Endothelial cell of umbilical vein (primary cell): ENCODE results near the gene MEOX1. TPM values are rescaled to one million over a fixed set of nuclear protein-coding genes. Genes with fewer than 3 reads are reported as not detected.

Experiments used
- BruUV-seq: library from RNA; stranded (reverse); fragments of 400-500 nt; replicated peaks from 2 replicates; lab custom pipeline; 2021; lab: Mats Ljungman, UMichigan
- CTCF ChIA-PET: fragments of 300-600, 350-600 bp; sonication (Branson Sonifier 250); formaldehyde crosslinking; loops from one replicate; lab custom pipeline; 2021; ENCODE audit warnings: antibody characterized with exemption, inconsistent platforms; lab: Charles Lee
- POLR2A ChIA-PET: fragments of 300-600, 350-600 bp; sonication (Branson Sonifier 250); formaldehyde crosslinking; loops from one replicate; lab custom pipeline; 2021; ENCODE audit warnings: antibody characterized with exemption, inconsistent platforms; lab: Charles Lee
- DNase-seq: peaks from one replicate; pipeline ENCODE4 v3.0.0-alpha.2; 2011; ENCODE audit warnings: low read depth, low spot score
- FAIRE-seq: peaks from 2 replicates; lab custom pipeline; 2011; peaks lifted over from hg19 to GRCh38; lab: Jason Lieb, UNC
- H2AFZ ChIP-seq: 2 replicates; pipeline ENCODE4 v1.6.0; 2012; ENCODE audit warnings: low read depth, low read length, control low read depth, inconsistent platforms
- H3K27ac ChIP-seq: 2 replicates; pipeline ENCODE4 v1.5.1; 2011; ENCODE audit warnings: low read depth, mild to moderate bottlenecking, control low read depth, low read length, moderate library complexity; ENCODE audit not compliant: insufficient read depth
- H3K27me3 ChIP-seq, 2 experiments: 2 replicates each; pipeline versions ENCODE4 v1.6.0 to v1.6.1; 2011; ENCODE audit warnings: low read length in 2 of 2, mixed read lengths in 1 of 2; ENCODE audit not compliant: control insufficient read depth in 2 of 2, insufficient read depth in 2 of 2
- H3K36me3 ChIP-seq, 2 experiments: 2 replicates in 1 of 2; 3 replicates in 1 of 2; pipeline ENCODE4 v1.5.1; 2011; ENCODE audit warnings: low read length in 2 of 2, mild to moderate bottlenecking in 1 of 2, moderate library complexity in 1 of 2; ENCODE audit not compliant: control insufficient read depth in 2 of 2, insufficient read depth in 2 of 2; ENCODE audit errors: extremely low read depth in 1 of 2
- H3K4me1 ChIP-seq: 3 replicates; pipeline ENCODE4 v1.5.1; 2011; ENCODE audit warnings: mild to moderate bottlenecking, low read length; ENCODE audit not compliant: control insufficient read depth, insufficient read depth; ENCODE audit errors: extremely low read depth
- H3K4me2 ChIP-seq: 2 replicates; pipeline ENCODE4 v1.6.1; 2011; ENCODE audit warnings: low read length, control low read depth, mixed read lengths; ENCODE audit not compliant: insufficient read depth
- H3K4me3 ChIP-seq, 3 experiments: fragments of 200-600 bp in 1 of 3; sonication (generic), shearing (Covaris generic) in 1 of 3; replicated peaks in 1 of 3; 2 replicates each; pipeline ENCODE4 v1.5.1; 2011 to 2016; ENCODE audit warnings: control low read depth in 3 of 3, low read length in 3 of 3, mild to moderate bottlenecking in 2 of 3, inconsistent platforms in 1 of 3, low read depth in 1 of 3, moderate library complexity in 1 of 3; ENCODE audit not compliant: insufficient read depth in 1 of 3
- H3K79me2 ChIP-seq: 2 replicates; pipeline ENCODE4 v1.6.0; 2012; ENCODE audit warnings: low read length, inconsistent platforms; ENCODE audit not compliant: control insufficient read depth, insufficient read depth
- H3K9ac ChIP-seq: replicated peaks from 2 replicates; pipeline ENCODE3; 2011; ENCODE audit warnings: low read length, control low read depth; ENCODE audit not compliant: insufficient read depth; ENCODE audit errors: extremely low read depth
- H3K9me1 ChIP-seq: replicated peaks from 3 replicates; pipeline ENCODE4 v1.6.0; 2011; ENCODE audit warnings: mild to moderate bottlenecking, low read length; ENCODE audit not compliant: control insufficient read depth, insufficient read depth; ENCODE audit errors: extremely low read depth
- H3K9me3 ChIP-seq: replicated peaks from 2 replicates; pipeline ENCODE4 v1.5.1; 2012; ENCODE audit warnings: low read length, inconsistent platforms; ENCODE audit not compliant: control insufficient read depth, insufficient read depth
- H4K20me1 ChIP-seq: replicated peaks from 2 replicates; pipeline ENCODE3; 2011; ENCODE audit warnings: mild to moderate bottlenecking, low read length; ENCODE audit not compliant: control insufficient read depth, insufficient read depth; ENCODE audit errors: extremely low read depth
- EZH2 ChIP-seq: IDR thresholded peaks from 2 replicates; pipeline ENCODE4 v1.6.1; 2012; ENCODE audit warnings: borderline replicate concordance, low read depth, mild to moderate bottlenecking, moderate library complexity, low read length, inconsistent platforms; ENCODE audit not compliant: severe bottlenecking
- FOS ChIP-seq: IDR thresholded peaks from 2 replicates; pipeline ENCODE4 v1.6.1; 2011; ENCODE audit warnings: mild to moderate bottlenecking, low read length, moderate library complexity, borderline replicate concordance; ENCODE audit not compliant: insufficient read depth
- GATA2 ChIP-seq: IDR thresholded peaks from 2 replicates; pipeline ENCODE4 v1.7.0; 2011; ENCODE audit warnings: low read depth, mild to moderate bottlenecking, moderate library complexity, mixed read lengths, low read length; ENCODE audit not compliant: insufficient read length, insufficient read depth
- JUN ChIP-seq: IDR thresholded peaks from 2 replicates; pipeline ENCODE4 v1.6.1; 2011; ENCODE audit warnings: borderline replicate concordance, low read depth; ENCODE audit not compliant: insufficient read length, insufficient read depth
- MYC ChIP-seq: IDR thresholded peaks from one replicate; pipeline ENCODE4 v1.6.1; 2011; ENCODE audit warnings: mild to moderate bottlenecking, low read depth, low read length
- POLR2A ChIP-seq: IDR thresholded peaks from 2 replicates; pipeline ENCODE4 v1.6.1; 2012; ENCODE audit warnings: low read depth, mild to moderate bottlenecking, control low read depth, low read length
- POLR2AphosphoS5 ChIP-seq: IDR thresholded peaks from 2 replicates; pipeline ENCODE4 v1.6.1; 2012; ENCODE audit warnings: low read depth, mild to moderate bottlenecking, control low read depth, low read length, moderate library complexity; ENCODE audit not compliant: insufficient read depth
- dilution Hi-C: fragments of 300-500 bp; cut with MboI; formaldehyde crosslinking; loops from one replicate; pipeline ENCODE4 v1.15.0; 2019; ENCODE audit warnings: low sequenced_read_pairs; ENCODE audit not compliant: extremely low pct_ligation_motif_present
- intact Hi-C: fragments of 100-400 bp; cut with micrococcal nuclease; formaldehyde crosslinking; loops from one replicate; pipeline ENCODE4 v1.10.0; 2022
- polyA plus RNA-seq, 4 experiments: library from polyadenylated mRNA; depleted of rRNA in 3 of 4; stranded (reverse) in 3 of 4; unstranded in 1 of 4; fragments of >200 nt; gene quantifications; 2 replicates each; pipeline versions ENCODE4 v1.2.1 to v1.2.3, GENCODE V29; 2011 to 2012; ENCODE audit warnings: missing spikeins in 1 of 4
- total RNA-seq: library from RNA; stranded (reverse); gene quantifications from 2 replicates; pipeline ENCODE4 v1.2.3, GENCODE V29; 2021
- TF ChIP-seq, protein P1 (sequence below), 2 donors: IDR thresholded peaks; 1 replicate in 1 of 2; 2 replicates in 1 of 2; pipeline ENCODE4 v1.5.1; 2011; ENCODE audit warnings: low read length in 2 of 2, mild to moderate bottlenecking in 2 of 2, moderate library complexity in 2 of 2, control low read depth in 1 of 2, inconsistent platforms in 1 of 2, low read depth in 1 of 2; ENCODE audit not compliant: insufficient read depth in 1 of 2; ENCODE audit errors: extremely low read depth in 1 of 2
- TF ChIP-seq, protein P2 (sequence below): IDR thresholded peaks from 2 replicates; pipeline ENCODE4 v1.6.1; 2011; ENCODE audit not compliant: insufficient read depth, insufficient read length

Gene MEOX1
- total and polyA plus RNA-seq, 2 donors (not counting 3 experiments of a cell fraction or from before 2014, with no cell fraction given): 0.06 TPM; not detected in 1

DNA sequence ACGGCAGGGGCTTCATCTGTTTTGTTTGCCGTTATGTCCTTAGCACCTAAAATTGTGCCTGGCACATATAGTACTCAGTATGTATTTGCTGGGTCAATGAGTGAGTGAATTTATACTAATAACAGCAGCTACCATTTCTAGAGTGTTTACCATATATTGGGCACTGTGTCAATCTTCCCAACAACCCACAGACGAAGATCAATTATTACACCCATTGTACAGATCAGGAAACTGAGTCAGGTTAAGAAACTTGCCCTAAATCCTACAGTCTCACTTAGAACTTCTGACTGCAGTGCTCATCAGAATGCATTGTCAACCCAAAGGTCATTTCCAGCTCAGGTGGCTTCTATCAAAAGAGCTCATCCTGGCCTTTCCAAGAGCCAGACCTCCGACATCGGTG, 44.5 kb upstream of the MEOX1 start:
- TF ChIP-seq POLR2AphosphoS5 (no peak), JUN (no peak), GATA2 (no peak), EZH2 (no peak), FOS (no peak), POLR2A (no peak), MYC (no peak)
- TF ChIP-seq, protein P1, sequence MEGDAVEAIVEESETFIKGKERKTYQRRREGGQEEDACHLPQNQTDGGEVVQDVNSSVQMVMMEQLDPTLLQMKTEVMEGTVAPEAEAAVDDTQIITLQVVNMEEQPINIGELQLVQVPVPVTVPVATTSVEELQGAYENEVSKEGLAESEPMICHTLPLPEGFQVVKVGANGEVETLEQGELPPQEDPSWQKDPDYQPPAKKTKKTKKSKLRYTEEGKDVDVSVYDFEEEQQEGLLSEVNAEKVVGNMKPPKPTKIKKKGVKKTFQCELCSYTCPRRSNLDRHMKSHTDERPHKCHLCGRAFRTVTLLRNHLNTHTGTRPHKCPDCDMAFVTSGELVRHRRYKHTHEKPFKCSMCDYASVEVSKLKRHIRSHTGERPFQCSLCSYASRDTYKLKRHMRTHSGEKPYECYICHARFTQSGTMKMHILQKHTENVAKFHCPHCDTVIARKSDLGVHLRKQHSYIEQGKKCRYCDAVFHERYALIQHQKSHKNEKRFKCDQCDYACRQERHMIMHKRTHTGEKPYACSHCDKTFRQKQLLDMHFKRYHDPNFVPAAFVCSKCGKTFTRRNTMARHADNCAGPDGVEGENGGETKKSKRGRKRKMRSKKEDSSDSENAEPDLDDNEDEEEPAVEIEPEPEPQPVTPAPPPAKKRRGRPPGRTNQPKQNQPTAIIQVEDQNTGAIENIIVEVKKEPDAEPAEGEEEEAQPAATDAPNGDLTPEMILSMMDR (IDR thresholded peaks at IDR 0.05; ENCODE audit: extremely low read depth in 1 of 2, insufficient read depth in 1 of 2, low read depth in 1 of 2, low read length in 2 of 2): no peak
- TF ChIP-seq, protein P2, sequence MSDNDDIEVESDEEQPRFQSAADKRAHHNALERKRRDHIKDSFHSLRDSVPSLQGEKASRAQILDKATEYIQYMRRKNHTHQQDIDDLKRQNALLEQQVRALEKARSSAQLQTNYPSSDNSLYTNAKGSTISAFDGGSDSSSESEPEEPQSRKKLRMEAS: no peak
- POLR2A ChIA-PET: no interaction called here
- Histone ChIP-seq H3K27ac (no peak overlapping the region), H3K79me2 (no peaks in the 10 kb centered on the region), H2AFZ (no peak overlapping the region), H3K36me3 (no peaks in the 10 kb centered on the region), H3K4me3 (no peak overlapping the region), H3K4me1 (no peaks in the 10 kb centered on the region), H3K9ac (no peak overlapping the region), H4K20me1 (no peaks in the 10 kb centered on the region), H3K9me3 (no peaks in the 10 kb centered on the region), H3K4me2 (no peak overlapping the region), H3K9me1 (no peaks in the 10 kb centered on the region), H3K27me3 (no peaks in the 10 kb centered on the region)
- CTCF ChIA-PET: interaction anchor here (1.3 to 1.8 kb wide), 3 partner anchors 12 to 60 kb away, joined by 3 to 5 read pairs (median 4); no protein-coding TSS in a partner anchor
- FAIRE-seq: no peak
- no TSS peak for BruUV-seq
- no peak for DNase-seq
- intact Hi-C loops: no loop called here
- dilution Hi-C loops: no loop called here
